ENCODE measurements around the gene KCNH6.

Gene KCNH6

GRCh38 chr17:63533433-63534077, 10.4 kb downstream of the KCNH6 start:
- DNase-seq (ENCODE audit: low read depth), result no peak

GRCh38 chr17:63534078-63534570, 11.0 kb downstream of the KCNH6 start:
- no peak for DNase-seq (ENCODE audit: low read depth)

GRCh38 chr17:63534816-63535455, 11.8 kb downstream of the KCNH6 start:
- DNase-seq (ENCODE audit: low read depth), result no peak

GRCh38 chr17:63535640-63536039, 12.5 kb downstream of the KCNH6 start:
- DNase-seq (ENCODE audit: low read depth), result no peak

- no peak for DNase-seq (ENCODE audit: low read depth)
Measured at GRCh38 chr17:63537001-63537400, 13.8 kb downstream of the KCNH6 start.

- DNase-seq (ENCODE audit: low read depth), result no peak
Measured at GRCh38 chr17:63537991-63538692, 15.0 kb downstream of the KCNH6 start.

- no peak for DNase-seq (ENCODE audit: low read depth)
Measured at GRCh38 chr17:63538693-63539595, 15.8 kb downstream of the KCNH6 start.

GRCh38 chr17:63540590-63540989, 17.4 kb downstream of the KCNH6 start:
- no peak for DNase-seq (ENCODE audit: low read depth)

GRCh38 chr17:63542218-63542545, 19.0 kb downstream of the KCNH6 start:
- no peak for DNase-seq (ENCODE audit: low read depth)

GRCh38 chr17:63542942-63543821, 20.0 kb downstream of the KCNH6 start:
- no peak for DNase-seq (ENCODE audit: low read depth)

GRCh38 chr17:63543822-63544420, 20.8 kb downstream of the KCNH6 start:
- no peak for DNase-seq (ENCODE audit: low read depth)

GRCh38 chr17:63544467-63545301, 21.5 kb downstream of the KCNH6 start:
- no peak for DNase-seq (ENCODE audit: low read depth)

- no peak for DNase-seq (ENCODE audit: low read depth)
Measured at GRCh38 chr17:63546308-63547082, 23.3 kb downstream of the KCNH6 start.

- no peak for DNase-seq (ENCODE audit: low read depth)
Measured at GRCh38 chr17:63547083-63547523, 23.9 kb downstream of the KCNH6 start.

GRCh38 chr17:63549289-63549945, 26.3 kb downstream of the KCNH6 start:
- no peak for DNase-seq (ENCODE audit: low read depth)

- DNase-seq (ENCODE audit: low read depth), result peak; percentile 99
Measured at GRCh38 chr17:63549946-63550816, 27.0 kb downstream of the KCNH6 start, which contains the start of gene DCAF7. DCAF7 (plus strand) TSS chr17:63550477; CDS start chr17:63550678, 201 bp downstream.
